ENCODE measurements around the gene ZNRD2.
A peak's percentile ranks its signal among the peaks of the same experiment; 100 is the strongest.

The ZNRD2 gene

DNA sequence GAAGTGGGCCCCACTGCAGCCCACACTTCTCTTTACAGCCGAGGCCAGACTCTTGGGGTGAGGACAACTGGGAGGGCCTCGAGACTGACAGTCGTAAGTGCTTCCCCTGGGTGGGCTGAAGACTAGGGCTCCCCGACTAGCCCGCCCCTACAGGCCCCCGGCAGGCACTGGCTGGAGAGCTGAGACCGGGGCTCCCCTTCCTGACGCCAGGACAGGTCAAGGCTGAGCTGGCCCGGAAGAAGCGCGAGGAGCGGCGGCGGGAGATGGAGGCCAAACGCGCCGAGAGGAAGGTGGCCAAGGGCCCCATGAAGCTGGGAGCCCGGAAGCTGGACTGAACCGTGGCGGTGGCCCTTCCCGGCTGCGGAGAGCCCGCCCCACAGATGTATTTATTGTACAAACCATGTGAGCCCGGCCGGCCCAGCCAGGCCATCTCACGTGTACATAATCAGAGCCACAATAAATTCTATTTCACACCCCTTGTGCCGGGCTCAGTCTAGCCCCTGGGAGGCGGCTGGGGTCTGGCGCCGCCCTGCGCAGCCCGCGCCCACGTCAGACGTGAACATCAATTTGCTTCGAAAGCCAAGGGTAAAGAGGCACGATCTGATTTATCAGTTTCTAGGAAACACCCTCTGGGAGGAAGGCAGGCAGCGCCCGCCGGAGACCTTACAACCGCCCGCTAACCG is 31.9 kb upstream of the ZNRD2 start:
- DNase-seq: no peak

DNA sequence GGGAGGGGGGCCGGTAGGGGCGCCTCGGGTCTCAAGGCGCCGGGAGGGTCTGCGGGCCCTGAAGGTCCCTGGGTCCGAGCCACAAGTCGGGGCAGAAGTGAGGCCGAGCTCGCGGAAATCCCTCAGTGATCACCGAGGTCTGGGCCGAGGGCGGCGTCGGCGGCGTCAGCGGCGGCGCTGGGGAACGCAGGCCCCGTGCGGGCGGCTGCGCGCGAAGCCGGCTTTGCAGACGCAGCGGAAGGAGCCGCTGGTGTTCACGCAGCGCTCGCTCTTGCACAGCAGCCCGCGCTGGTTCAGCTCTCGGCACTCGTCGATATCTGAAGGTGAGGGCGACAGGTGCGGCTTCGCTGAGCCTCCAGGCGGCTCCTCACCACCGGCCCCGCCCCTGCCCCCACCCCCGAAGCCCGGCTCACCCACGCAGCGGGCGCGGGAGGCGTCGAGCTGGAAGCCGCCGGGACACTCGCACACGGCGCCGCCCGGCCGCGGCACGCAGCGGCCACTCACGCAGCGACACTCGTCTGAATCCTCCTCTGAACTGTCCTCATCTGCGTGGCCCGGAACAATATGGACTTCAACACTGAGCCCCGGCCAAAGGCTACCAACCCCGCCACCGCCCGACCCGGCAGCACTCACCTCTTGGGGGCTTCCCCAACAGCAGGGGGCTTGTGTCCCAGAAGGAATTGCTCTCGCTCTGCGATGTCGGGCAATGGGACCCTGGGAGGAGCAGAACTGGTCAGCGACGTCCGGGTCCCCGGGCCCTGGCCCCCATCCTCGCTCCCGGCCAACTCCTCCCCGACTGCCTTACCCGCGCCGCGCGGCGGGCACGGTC is 31.1 kb upstream of the ZNRD2 start:
- no peak for DNase-seq

DNA sequence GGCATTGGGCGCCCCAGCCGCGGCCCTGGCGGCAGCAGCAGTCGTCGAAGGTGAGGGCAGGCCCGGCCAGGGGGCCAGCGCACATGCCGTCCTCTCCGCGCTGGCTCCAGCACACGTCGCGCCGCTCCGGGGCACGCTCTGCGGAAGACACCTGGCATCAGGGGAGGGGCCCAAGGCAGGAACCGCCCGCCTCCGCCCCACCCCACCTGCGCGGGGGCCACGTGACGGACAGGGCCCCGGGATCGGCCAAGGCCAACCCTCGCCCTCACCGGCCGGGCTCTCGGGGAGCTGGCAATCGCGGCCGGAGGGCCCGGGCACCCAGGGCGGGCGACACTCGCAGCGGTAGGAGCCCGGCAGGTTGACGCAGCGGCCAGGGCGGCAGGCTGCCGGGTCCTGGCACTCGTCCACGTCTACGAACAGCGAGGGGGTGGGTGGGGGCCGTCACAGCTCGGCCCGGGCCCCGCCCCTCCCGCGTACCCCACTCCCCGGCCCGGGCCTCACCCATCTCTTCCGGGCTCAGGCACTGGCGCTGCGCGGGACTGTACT is 30.5 kb upstream of the ZNRD2 start:
- DNase-seq: no peak

DNA sequence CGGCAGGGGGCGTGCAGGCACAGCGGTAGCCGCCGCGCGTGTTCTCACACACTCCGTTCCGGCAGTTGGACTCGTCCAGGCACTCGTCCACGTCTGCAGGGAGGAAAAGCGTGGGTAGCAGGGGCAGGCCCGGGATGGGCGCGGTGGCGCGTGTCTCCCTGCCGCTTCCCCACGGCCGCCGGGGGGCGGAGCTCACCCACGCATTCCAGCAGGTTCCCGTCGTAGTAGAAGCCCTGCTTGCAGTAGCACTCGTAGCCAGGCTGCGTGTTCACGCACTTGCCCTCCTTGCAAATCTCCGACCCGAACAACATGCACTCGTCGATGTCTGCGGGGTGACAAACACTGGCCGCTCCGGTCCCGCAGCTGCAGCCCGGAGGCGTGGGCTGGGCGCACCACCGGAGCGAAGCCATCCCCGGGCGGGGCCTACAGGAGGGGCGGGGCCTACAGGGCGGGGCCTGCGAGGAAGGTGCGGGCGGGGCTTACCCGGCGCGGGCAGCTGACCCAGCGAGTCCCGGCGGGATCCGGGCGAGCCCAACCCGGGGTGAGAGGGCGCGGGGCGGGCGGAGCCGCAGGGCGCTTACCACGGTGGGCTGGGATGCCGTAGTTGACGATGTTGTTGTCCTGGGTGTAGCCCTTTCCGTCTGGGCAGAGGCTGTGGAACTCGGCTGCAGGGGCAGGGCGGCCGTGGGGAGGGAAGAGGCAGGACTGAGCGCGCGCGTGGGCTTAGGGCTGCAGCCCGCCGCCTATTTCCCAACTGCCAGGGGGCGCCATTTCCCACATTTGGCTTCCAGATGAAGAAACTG is 29.8 kb upstream of the ZNRD2 start:
- DNase-seq: peak; percentile 91

DNA sequence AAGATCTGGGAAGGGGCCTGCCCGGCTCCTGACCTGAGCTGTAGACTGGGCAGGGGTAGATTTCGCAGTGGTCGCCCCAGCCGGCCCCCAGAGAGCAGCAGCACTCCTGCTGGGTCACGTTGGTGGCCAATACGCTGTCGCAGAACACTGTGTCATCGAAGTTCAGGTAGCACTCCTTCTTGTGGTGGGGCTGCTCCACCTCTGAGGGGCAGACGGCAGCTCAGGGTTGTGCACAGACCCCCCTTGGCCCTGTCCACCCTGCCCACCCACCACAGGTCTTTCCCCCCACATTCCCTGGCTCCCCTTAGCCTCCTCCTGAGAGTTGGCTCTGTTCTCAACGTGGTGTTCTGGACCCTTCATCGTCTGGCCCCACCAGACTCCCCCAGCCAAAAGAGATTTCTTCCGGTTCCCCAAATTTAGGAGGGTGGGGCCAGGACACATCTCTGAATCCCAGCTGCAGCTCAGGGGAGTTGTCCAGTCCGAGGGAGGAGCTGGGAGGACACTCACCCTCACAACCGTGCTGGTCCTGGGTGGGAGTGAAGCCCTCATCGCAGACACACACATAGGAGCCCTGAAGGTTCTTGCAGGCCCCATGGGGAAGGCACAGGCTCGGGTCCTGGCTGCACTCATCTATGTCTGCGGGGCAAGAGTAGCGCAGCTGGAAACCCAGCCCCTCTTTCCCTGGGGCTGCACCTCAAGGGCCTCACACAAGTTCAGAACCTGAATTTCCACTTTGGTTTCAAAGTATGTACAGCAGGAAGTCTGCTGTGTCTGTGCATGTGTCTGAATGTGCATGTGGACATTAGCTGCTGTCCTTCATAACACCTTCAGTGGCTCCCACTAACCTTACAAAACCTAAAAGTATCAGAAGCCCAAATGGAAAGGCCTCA is 28.9 kb upstream of the ZNRD2 start:
- no peak for DNase-seq

DNA sequence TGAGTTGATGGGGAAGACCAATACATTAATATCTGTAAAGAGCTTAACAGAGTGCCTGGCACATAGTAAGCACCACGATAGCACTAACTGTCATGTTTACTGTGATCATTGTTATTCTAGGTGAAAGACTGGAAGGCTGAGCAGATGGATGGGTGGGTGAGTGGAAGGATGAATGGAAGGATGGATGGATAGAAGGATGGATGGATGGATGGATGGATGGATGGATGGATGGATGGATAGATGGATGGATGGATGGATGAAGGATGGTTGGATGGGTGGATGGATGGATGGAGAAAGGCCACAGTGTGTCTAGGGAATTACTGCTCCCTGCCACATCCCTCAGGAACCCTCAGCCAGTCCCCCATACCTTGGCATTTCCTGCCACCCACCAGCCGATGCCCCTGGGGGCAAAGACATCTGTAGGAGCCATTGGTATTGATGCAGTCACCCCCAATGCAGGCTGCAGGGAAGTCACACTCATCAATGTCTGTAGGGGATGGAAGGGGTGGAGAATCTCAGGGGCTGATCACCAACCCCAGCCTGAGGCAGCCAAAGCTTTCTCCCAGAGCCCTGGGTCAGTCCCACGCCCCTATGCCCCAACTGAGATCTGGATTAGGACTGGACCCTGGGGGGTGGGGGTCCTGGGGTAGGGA is 27.4 kb upstream of the ZNRD2 start:
- no peak for DNase-seq

DNA sequence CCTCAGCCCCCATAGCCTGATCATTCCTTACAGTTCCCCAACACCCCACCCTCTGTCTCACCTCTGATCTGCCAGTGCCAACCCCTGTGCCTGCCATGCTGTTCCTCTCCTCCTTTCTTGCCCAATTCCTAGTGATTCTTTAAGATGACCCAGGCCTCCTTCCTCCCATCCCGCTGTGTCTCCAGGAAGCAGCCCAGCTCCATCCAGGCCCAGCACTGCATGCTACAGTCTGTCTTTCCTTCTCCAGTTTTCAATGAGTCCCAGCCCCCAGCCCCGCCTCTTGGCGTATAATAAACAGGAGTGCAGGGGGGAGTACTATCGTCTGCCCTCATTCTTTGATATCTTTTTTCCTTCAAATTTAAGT is 24.4 kb upstream of the ZNRD2 start:
- DNase-seq: no peak

DNA sequence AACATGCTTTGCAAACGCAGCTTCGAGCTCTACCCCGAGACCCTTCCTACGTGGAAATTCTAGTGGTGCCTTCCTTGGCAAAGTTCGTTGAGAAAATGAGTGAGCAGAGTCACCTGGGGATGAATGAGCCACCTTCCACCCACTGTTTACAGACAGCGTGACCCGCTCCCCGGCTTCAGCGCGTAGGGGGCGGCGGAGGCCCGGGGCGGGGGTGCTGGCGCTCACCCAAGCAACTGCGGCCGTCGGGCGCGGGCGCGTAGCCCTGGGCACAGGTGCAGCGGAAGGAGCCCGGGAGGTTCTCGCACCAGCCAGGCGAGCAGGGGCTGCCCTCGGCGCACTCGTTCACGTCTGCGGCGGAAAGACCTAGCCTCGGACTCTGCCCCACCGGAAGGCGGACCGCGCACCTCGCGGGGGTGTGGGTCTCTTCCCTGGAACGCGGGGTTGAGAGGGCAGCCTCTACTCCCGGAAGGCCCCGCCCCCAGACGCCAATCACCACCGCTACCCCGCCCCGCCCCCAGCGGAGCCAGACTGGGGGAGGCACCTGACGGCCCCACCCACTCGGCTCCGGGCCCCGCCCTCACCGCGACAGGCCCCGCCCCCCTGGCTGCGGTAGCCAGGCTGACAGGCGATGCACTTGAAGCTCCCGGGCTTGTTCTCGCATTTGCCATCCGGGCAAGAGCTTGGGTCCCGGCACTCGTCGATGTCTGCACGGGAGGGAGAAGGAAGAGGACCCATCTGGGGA is 23.9 kb upstream of the ZNRD2 start:
- peak; percentile 98 to 100 for DNase-seq

DNA sequence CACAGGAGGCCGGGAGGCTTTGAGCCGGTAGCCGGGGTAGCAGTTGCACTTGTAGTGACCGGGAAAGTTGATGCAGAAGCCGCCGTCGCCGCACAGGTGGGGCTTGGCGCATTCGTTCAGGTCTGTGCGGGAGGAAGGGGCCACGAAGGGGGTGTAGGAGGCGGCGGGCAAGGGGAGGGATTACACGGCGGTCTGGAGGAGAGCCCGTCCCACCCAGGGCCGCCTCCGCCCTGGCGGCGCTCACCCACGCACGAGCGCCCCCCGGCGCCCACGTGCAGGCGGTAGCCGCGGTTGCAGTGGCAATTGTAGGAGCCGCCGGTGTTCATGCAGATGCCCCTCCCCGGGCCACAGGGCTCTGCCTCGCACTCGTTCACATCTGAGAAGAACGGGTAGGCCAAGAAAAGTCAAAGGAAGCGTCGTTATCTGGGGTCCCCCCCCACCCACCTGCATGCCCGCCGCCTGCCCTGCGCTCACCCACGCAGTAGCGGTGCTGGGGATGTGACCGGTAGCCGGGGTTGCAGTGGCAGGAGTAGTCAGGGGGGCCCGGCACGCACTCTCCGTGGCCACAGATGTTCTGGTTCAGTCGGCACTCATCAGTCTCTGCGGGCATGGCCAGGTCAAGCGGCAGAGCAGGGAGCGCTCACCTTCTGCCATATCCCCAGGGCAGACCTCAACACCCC is 22.7 kb upstream of the ZNRD2 start:
- DNase-seq: no peak

DNA sequence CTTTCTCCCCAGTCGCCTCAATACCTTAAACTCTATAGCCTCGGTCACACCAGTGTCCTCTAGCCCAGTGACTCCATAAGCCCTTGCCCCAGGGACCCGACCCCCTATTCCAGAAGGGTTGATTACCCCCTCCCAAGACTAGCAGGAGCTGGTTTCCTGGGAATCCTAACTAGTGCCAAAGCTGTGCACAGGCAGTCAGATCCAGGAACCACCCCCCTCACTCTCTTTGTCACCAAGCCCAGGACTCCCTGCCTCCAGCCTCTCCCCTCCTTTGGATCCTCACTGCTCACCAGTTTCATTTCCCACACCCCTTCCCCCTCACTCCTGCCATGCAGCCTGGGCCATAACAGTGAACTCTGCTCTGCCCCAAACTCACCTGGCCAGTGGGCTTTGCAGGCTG is 21.9 kb upstream of the ZNRD2 start:
- no peak for DNase-seq

DNA sequence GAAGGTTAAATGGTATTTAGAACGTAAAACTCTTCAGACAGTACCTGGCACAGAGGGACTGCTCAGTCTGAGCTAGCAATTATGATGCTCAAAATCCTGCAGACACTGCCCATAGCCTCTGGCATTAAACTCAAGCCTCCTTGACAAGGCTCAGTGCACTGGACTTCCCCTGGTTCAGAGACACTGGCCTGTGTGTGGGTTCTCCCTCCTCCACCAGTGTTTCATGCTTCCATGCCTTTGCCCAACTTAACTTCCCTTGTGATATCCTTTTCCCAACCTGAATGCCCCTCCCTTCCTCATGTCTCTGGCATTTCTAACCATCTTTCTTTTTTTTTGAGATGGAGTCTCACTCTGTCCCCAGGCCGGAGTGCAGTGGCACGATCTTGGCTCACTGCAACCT is 21.2 kb upstream of the ZNRD2 start:
- DNase-seq: no peak

DNA sequence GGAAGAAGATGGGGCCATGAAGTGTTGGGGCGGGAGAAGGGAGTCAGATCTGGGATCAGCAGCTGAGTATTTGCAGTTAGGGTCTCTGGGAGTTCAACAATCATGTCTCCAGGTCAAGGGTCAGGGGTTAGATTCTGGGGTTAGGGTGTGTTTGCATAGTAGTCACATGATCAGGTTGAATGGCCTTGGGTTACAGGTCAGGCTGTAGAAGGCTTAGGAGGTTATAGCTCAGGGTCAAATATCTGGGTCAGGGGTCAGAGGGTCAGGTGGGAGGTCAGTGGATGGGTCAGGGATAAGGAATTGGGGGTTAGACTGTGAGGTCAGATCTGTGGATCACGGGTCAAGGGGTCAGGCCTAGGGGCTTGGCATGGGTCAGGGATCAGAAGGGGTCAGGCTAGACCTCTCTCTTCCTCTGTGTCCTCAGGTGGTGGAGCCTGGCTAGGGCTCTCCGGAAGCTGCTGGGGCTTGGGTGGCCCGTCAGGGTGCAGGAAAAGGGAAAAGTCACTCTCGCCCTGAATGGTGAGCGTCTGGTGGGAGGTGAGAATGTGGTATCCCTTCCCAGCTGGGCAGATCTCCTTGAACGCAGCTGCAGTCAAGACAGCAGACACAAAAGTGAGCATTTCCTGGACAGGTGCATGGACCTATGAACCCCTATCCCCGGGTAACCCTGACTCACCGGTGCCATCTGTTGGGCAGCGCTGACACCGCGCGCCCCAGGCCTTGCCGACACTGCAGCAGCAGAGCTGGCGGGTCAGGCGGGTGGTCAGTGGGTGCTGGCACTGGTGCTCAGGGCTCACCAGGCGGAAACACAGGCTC is 18.5 kb upstream of the ZNRD2 start:
- peak; percentile 60 to 63 for DNase-seq

DNA sequence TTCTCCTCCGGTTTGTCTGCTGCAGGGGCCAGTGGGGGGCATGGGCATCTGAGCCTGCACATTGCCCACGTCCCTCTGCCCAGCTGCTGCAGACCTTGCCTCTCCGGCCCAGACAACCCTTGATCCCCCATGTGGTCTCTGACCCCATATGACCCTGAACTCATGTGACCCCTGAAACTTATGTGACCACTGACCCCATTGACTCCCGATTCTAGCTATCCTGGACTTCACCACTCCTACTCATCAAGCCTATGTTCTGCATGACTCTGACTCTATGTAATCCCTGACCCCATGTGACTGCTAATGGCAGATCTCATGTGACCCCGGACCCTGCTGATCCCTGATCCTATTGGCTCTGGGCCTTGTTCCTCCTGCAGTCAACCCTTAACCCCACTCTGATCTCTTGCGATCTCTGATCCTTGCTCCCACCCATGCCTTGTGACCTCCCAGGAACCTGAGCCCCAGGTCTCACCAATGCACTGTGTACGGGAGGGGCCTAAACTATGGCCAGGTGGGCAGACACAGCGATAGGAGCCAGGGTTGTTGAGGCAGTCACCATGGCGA is 17.8 kb upstream of the ZNRD2 start:
- DNase-seq: no peak

DNA sequence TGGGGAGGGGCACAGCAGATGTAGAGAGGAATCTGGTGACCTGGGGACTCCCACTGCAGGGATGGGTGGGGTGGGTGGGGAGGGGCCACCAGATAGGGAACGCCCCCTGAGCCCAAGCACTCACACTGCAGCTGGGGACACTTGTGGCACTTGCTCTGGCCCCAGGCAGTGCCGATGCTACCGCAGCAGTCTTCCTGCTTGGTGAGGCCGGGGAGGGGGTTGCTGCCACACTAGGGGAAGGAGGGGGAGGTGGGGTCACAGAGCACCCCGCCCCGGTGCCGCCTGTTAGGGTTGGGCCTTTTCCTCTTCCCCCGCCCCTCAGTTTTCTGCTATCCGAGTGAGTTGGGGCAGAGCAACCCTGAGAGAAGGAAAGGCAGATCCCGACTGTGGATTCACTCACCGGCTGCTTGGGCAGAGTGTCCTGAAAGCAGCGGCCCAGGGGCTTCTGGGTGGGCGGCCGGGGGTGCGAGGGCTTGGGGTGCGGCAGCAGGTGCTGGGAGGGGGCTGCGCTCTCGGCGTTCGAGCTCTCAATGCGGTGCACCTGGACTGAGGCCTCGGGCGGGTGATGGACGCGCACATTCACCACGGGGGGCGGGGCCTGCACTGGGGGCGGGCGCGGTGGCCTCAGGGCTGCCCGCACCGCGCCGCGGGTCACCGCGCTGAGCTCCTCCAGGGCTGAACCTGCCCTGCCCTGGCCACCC is 16.8 kb upstream of the ZNRD2 start:
- DNase-seq: peak; percentile 64 to 72

DNA sequence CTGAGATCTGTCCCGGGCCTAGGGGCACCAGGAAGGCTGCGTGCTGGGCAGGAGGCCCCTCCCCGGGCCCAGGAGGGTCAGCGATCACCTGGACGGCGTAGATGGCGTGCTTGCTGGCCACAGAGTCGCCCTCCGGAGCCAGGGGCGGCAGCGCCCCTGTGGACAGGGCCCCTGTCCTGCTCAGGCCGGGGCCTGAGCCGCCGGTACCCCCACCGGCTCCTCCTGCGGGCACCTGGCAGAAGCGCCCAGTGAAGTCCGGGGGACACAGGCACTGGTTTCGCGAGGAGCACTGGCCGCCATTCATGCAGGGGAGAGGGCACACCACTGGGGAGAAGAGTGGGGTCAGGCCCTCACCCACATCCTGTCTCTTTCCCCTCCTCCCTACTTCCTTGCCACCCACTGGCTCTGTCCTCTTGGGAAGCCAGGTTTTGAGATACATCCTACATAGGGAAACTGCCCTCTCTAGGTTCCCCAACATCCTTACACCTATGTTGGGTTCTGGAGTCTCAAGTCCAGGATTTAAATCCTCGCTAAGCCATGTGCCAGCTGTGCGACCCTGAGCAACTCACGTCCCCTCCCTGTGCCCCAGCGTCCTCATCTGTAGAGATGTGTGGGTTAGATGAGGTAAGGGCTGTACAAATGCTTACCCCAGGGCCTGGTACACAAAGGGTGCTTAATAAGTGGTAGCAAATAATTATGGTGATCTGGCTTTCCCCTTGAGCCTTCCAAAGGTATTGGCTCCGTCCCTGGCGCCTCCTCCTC is 16.0 kb upstream of the ZNRD2 start:
- no peak for DNase-seq

DNA sequence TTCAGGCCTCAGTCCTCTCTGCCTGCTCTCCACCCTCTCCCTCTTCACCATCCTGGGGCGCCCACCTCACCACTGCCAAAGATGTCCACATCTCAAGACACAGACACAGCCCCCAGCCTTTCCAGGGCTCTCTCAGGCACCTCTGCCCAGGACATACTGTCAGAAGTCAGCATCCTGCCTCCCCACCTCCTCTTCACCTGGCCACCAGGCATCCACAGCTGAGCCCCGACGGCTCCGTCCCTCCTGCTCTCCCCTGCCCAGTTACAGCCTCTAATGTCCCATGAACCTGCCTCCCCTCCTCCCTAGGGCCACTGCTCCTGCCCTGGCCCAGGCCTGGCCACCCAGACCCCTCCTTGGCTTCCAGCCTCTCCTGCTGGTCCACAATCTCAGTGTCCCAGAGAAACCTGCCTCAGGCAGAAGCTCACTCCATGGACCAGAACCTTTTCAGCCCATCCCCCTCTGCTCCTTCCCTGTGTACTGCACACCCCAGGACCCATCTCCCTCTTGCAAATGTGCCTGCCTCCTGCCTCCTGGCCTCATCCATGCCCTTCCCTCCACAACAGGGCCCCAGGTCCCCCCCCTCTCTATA is 15.3 kb upstream of the ZNRD2 start:
- DNase-seq: no peak

DNA sequence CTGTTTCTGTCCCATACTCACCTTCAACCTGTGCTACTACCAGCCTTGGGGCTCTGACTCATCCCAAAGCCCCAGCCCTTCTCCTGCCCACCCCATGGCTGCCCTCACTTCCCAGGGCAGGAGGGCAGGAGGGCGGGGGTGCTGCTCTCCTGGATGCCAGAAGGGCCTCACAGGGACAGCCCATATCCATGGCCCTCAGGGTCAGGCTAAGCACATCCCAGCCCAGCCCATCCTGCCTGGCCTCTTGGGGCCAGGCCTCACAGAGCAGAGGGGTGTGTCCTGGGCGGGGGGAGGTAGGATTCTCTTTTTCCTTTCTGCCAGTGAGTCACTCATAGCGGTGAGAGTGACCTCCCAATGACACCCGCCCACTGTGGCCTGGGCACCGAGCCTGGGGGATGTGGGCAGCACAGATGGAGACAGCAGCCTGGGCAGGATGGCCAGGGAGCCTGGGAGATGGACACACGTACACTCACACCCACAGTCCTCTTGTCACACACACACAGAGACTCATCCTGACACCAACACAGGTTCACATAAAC is 14.5 kb upstream of the ZNRD2 start:
- no peak for DNase-seq

Data from stimulated activated CD4-positive, alpha-beta T cell treated with anti-CD3 and anti-CD28 coated beads, Interleukin-2, amount 100 ng/mL, for 24 hours (primary cell).